Esophagus muscularis mucosa (tissue), 3 donors: ENCODE measurements around the gene MTCP1.

Experiments used
- CTCF ChIP-seq, 3 experiments: fragments of 200-600 bp in 2 of 3; fragments of 450-650 bp in 1 of 3; sonication (generic) in 2 of 3; IDR thresholded peaks; one replicate each; pipeline ENCODE4 v1.5.1; 2017 to 2019; ENCODE audit warnings: antibody characterized with exemption in 3 of 3, mild to moderate bottlenecking in 2 of 3, moderate library complexity in 1 of 3
- POLR2A ChIP-seq: fragments of 450-650 bp; IDR thresholded peaks from one replicate; pipeline ENCODE4 v1.6.1; 2017; ENCODE audit warnings: antibody characterized with exemption, moderate library complexity, mild to moderate bottlenecking, low read depth
- POLR2AphosphoS5 ChIP-seq, 2 donors: sonication (generic); formaldehyde crosslinking; IDR thresholded peaks; one replicate each; pipeline ENCODE4 v1.6.1; 2017; ENCODE audit warnings: antibody characterized with exemption in 2 of 2

- TF ChIP-seq POLR2A, result no peak
- no peak for TF ChIP-seq POLR2AphosphoS5 (IDR thresholded peaks at IDR 0.05)
- TF ChIP-seq CTCF (IDR thresholded peaks at IDR 0.05), result no peak
These were observed 17.3 kb downstream of the MTCP1 start for GRCh38 chrX:155053656-155054055.
